Loucy (cell line): ENCODE results near the gene TP53I11.

Source experiments
- H2AFZ ChIP-seq: fragments of 200-600 bp; sonication (generic); 2 replicates; pipeline ENCODE4 v1.6.0; 2016; ENCODE audit warnings: antibody characterized with exemption, mild to moderate bottlenecking, low read length, moderate library complexity
- H3F3A ChIP-seq: fragments of 200-600 bp; 2 replicates; pipeline ENCODE4 v1.6.0; 2016; ENCODE audit warnings: antibody characterized with exemption, low read depth, mild to moderate bottlenecking
- H3K27me3 ChIP-seq: fragments of 200-600 bp; sonication (generic); 2 replicates; pipeline ENCODE4 v1.6.1; 2014; ENCODE audit warnings: low read length, mild to moderate bottlenecking; ENCODE audit not compliant: insufficient read depth, poor library complexity, severe bottlenecking
- H3K36me3 ChIP-seq: fragments of 200-600 bp; sonication (generic); 2 replicates; pipeline ENCODE4 v1.6.1; 2016; ENCODE audit warnings: low read length; ENCODE audit not compliant: insufficient read depth
- H3K4me1 ChIP-seq: fragments of 200-600 bp; sonication (generic); 2 replicates; pipeline ENCODE4 v1.5.1; 2014; ENCODE audit warnings: low read length, mild to moderate bottlenecking; ENCODE audit not compliant: insufficient read depth, poor library complexity, severe bottlenecking
- H3K4me2 ChIP-seq: fragments of 200-600 bp; sonication (generic); 2 replicates; pipeline ENCODE4 v1.6.0; 2014; ENCODE audit warnings: antibody characterized with exemption, low read length, low read depth, mild to moderate bottlenecking; ENCODE audit not compliant: poor library complexity, severe bottlenecking
- H3K4me3 ChIP-seq: fragments of 200-600 bp; sonication (generic); 2 replicates; pipeline ENCODE4 v1.5.1; 2014; ENCODE audit warnings: low read length, mild to moderate bottlenecking, mixed read lengths; ENCODE audit not compliant: poor library complexity, severe bottlenecking
- H3K79me2 ChIP-seq: fragments of 200-600 bp; sonication (generic); 2 replicates; pipeline ENCODE4 v1.6.1; 2014; ENCODE audit warnings: low read length; ENCODE audit not compliant: insufficient read depth
- H3K9ac ChIP-seq: fragments of 200-600 bp; sonication (generic); 2 replicates; pipeline ENCODE4 v1.6.0; 2014; ENCODE audit warnings: mild to moderate bottlenecking, low read depth, low read length, moderate library complexity; ENCODE audit not compliant: poor library complexity, severe bottlenecking
- H3K9me2 ChIP-seq: fragments of 200-600 bp; sonication (generic); replicated peaks from 2 replicates; pipeline ENCODE4 v1.6.1; 2016; ENCODE audit warnings: low read depth, low read length, mixed read lengths
- H3K9me3 ChIP-seq: fragments of 200-600 bp; sonication (generic); 2 replicates; pipeline ENCODE4 v1.6.1; 2014; ENCODE audit warnings: mild to moderate bottlenecking, antibody characterized with exemption, low read length, low read depth; ENCODE audit not compliant: insufficient read depth
- H4K20me1 ChIP-seq: fragments of 200-600 bp; sonication (generic); 2 replicates; pipeline ENCODE4 v1.6.0; 2014; ENCODE audit warnings: antibody characterized with exemption, low read length, mild to moderate bottlenecking; ENCODE audit not compliant: insufficient read depth, poor library complexity, severe bottlenecking
- CTCF ChIP-seq: fragments of 200-600 bp; sonication (generic); conservative IDR thresholded peaks from 2 replicates; pipeline ENCODE4 v1.5.1; 2014; ENCODE audit warnings: mild to moderate bottlenecking, antibody characterized with exemption, low read length
- EZH2phosphoT487 ChIP-seq: fragments of 200-600 bp; IDR thresholded peaks from 2 replicates; pipeline ENCODE4 v1.6.1; 2018; ENCODE audit warnings: antibody characterized with exemption, mild to moderate bottlenecking, moderate library complexity, borderline replicate concordance

TP53I11 gene

DNA sequence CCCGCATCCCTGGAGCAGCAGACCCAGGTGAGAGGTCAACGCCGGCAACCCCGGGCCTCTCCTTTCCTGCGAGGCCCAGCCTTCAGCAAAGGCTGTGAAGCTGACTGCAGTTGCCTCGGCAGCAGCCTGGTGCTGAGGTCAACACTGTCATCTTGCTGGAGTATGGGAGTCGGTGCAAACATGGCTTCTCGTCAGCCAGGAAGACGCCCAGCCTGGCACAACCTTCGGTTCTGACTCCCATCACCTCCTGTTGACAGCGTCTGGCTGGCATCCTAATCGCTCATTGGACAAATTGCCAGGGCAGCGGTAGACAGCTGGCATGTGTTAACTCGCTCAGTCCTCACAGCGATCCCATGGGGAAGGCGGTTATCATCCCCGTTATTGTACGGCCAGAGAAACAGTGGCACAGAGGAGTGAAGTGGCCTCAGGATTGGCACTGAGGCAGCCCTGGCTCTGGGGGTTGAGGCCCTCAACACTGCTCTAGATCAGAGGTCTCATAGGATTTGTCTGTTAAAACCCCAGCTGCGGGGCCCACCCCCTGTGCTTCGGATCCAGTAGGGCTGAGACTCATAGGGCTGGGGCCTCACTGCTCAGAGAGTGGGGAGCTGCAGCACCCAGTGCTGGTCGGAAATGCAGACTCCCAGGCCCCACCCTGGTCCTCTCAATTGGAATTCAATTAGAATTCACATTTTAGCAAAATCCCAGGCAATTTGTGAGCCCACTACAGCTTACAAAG is 39.3 kb upstream of the TP53I11 start:
- Histone ChIP-seq H3K36me3 (no peaks in the 10 kb centered on the region), H3K4me1 (peaks cover 4% of the 10 kb centered on the region), H4K20me1 (no peaks in the 10 kb centered on the region), H3K4me2 (no peak overlapping the region), H3K9me2 (no peaks in the 10 kb centered on the region), H3K27me3 (no peaks in the 10 kb centered on the region), H3K9me3 (no peaks in the 10 kb centered on the region), H3K4me3 (no peak overlapping the region), H3K9ac (no peak overlapping the region), H2AFZ (no peak overlapping the region), H3F3A (no peaks in the 10 kb centered on the region), H3K79me2 (no peaks in the 10 kb centered on the region)
- TF ChIP-seq EZH2phosphoT487 (no peak), CTCF (no peak)

GRCh38 chr11:44988981-44989635 is 38.4 kb upstream of the TP53I11 start:
- H3K4me1 ChIP-seq, result peaks cover 4% of the 10 kb centered on the region
- no peak overlapping the region for H3K4me2 ChIP-seq
- H3K9me3 ChIP-seq, result no peaks in the 10 kb centered on the region
- no peaks in the 10 kb centered on the region for H3K27me3 ChIP-seq
- no peak overlapping the region for H3K9ac ChIP-seq
- H3K36me3 ChIP-seq, result no peaks in the 10 kb centered on the region
- H3K9me2 ChIP-seq, result no peaks in the 10 kb centered on the region
- no peaks in the 10 kb centered on the region for H3F3A ChIP-seq
- H3K4me3 ChIP-seq, result no peak overlapping the region
- H2AFZ ChIP-seq, result no peak overlapping the region
- TF ChIP-seq CTCF (no peak), EZH2phosphoT487 (no peak)
- no peaks in the 10 kb centered on the region for H3K79me2 ChIP-seq
- H4K20me1 ChIP-seq, result no peaks in the 10 kb centered on the region

- no peaks in the 10 kb centered on the region for H4K20me1 ChIP-seq
- no peaks in the 10 kb centered on the region for H3F3A ChIP-seq
- no peak overlapping the region for H3K4me3 ChIP-seq
- H2AFZ ChIP-seq, result no peak overlapping the region
- no peak overlapping the region for H3K4me2 ChIP-seq
- H3K9me2 ChIP-seq, result no peaks in the 10 kb centered on the region
- H3K9me3 ChIP-seq, result no peaks in the 10 kb centered on the region
- TF ChIP-seq CTCF (no peak), EZH2phosphoT487 (no peak)
- no peaks in the 10 kb centered on the region for H3K79me2 ChIP-seq
- peaks cover 10% of the 10 kb centered on the region for H3K4me1 ChIP-seq
- H3K36me3 ChIP-seq, result no peaks in the 10 kb centered on the region
- no peak overlapping the region for H3K9ac ChIP-seq
- H3K27me3 ChIP-seq, result no peaks in the 10 kb centered on the region
Observed at GRCh38 chr11:44988111-44988510, 37.4 kb upstream of the TP53I11 start.
